CD4-positive, alpha-beta T cell treated with Interleukin-21 for 1 hour (primary cell): ENCODE results near the gene RAB10.
"Not testable (repeated sequence)": the region's sequence is repeated elsewhere in the genome, so short reads cannot be mapped to it uniquely, and the experiment has no call there.

Source experiments
- DNase-seq: peaks from one replicate; pipeline ENCODE4 v3.0.0-alpha.2; 2020

The RAB10 gene

GRCh38 chr2:26033818-26034636 is at the start of gene RAB10:
Gene RAB10, plus strand, starts transcription at chr2:26034084. Its CDS starts 525 bp downstream, at chr2:26034609.
- peak; percentile 99 for DNase-seq

GRCh38 chr2:25988134-25988533 is 45.8 kb upstream of the RAB10 start:
- DNase-seq = no peak

GRCh38 chr2:25989154-25989553 is 44.7 kb upstream of the RAB10 start:
- no peak for DNase-seq

GRCh38 chr2:25991965-25992364 is 41.9 kb upstream of the RAB10 start:
- no peak for DNase-seq

GRCh38 chr2:25992556-25992955 is 41.3 kb upstream of the RAB10 start:
- DNase-seq = no peak

- DNase-seq = no peak
Measured at GRCh38 chr2:25993049-25993448, 40.8 kb upstream of the RAB10 start.

- DNase-seq = no peak
Measured at GRCh38 chr2:25994509-25994908, 39.4 kb upstream of the RAB10 start.

GRCh38 chr2:25996844-25997243 is 37.0 kb upstream of the RAB10 start:
- DNase-seq = no peak

- not testable (repeated sequence) for DNase-seq
Measured at GRCh38 chr2:25998816-25999383, 35.0 kb upstream of the RAB10 start.

- DNase-seq = not testable (repeated sequence)
Measured at GRCh38 chr2:25999406-25999805, 34.5 kb upstream of the RAB10 start.

- no peak for DNase-seq
Measured at GRCh38 chr2:26000561-26001082, 33.3 kb upstream of the RAB10 start.

GRCh38 chr2:26001743-26002351 is 32.0 kb upstream of the RAB10 start:
- no peak for DNase-seq

- no peak for DNase-seq
Measured at GRCh38 chr2:26002632-26003310, 31.1 kb upstream of the RAB10 start.

- no peak for DNase-seq
Measured at GRCh38 chr2:26008095-26008494, 25.8 kb upstream of the RAB10 start.

GRCh38 chr2:26008851-26009566 is 24.9 kb upstream of the RAB10 start:
- peak; percentile 36 for DNase-seq

GRCh38 chr2:26009567-26009963 is 24.3 kb upstream of the RAB10 start:
- no peak for DNase-seq

- no peak for DNase-seq
Measured at GRCh38 chr2:26010943-26011342, 22.9 kb upstream of the RAB10 start.

- no peak for DNase-seq
Measured at GRCh38 chr2:26011609-26011989, 22.3 kb upstream of the RAB10 start.

- DNase-seq = no peak
Measured at GRCh38 chr2:26011990-26012856, 21.7 kb upstream of the RAB10 start.

GRCh38 chr2:26013668-26014067 is 20.2 kb upstream of the RAB10 start:
- no peak for DNase-seq

GRCh38 chr2:26016012-26016705 is 17.7 kb upstream of the RAB10 start:
- no peak for DNase-seq
